ENCODE results near the gene TMEM256.

DNA sequence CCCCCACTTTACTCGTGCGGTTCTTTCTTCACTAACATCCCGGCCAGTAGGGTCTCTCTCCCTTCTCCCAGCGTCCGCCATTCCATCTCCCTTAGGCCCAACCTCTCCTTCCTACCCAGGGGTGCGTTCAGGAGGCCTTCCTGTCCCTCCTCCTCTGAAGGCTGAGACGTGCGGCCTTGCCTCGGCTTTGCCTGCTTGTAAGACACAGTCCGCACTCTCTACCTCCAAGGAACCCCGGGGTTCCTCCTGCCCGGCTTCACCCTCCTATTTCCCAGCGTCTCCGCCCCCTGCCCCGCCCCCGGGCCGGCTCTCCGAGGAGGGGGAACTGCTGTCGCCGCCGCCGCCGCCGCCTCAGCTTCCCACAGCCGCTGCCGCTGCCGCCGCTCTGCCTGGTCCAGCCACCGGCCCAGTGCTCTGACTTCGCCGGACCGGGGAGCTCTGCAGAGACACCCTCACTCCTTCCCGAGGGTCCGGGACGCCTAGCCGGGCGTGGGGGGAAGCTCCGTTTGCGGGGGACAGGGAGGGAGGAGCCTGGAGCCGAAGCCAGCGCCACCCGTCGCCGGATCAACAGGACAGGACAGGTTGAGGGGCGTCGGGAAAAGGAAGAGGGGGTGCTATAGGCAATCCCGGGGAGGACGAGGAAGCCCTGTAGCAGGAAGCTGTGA lies 34.2 kb upstream of the TMEM256 start:
- TF ChIP-seq POLR2A (IDR thresholded peaks at IDR 0.05; ENCODE audit: low read length) (no peak), GATA1 (IDR thresholded peaks at IDR 0.05; ENCODE audit: low read depth, low read length) (no peak)
